HUES48 (cell line): ENCODE results near the gene CASQ2.

Experiments
- H3K27ac ChIP-seq: one replicate; pipeline ENCODE4 v1.7.0; 2013; ENCODE audit warnings: low read depth, low read length, inconsistent platforms
- H3K27me3 ChIP-seq: 2 replicates; pipeline ENCODE4 v1.6.1; 2013; ENCODE audit warnings: mild to moderate bottlenecking, low read length; ENCODE audit not compliant: control insufficient read depth, insufficient read depth
- H3K36me3 ChIP-seq: 2 replicates; pipeline ENCODE4 v1.6.1; 2013; ENCODE audit warnings: low read length; ENCODE audit not compliant: control insufficient read depth, insufficient read depth
- H3K4me1 ChIP-seq: 2 replicates; pipeline ENCODE4 v1.6.1; 2013; ENCODE audit warnings: mild to moderate bottlenecking, low read length; ENCODE audit not compliant: control insufficient read depth, insufficient read depth
- H3K4me3 ChIP-seq: 2 replicates; pipeline ENCODE4 v1.5.1; 2013; ENCODE audit warnings: mild to moderate bottlenecking, low read depth, low read length
- H3K9ac ChIP-seq: 2 replicates; pipeline ENCODE4 v1.6.1; 2013; ENCODE audit warnings: mild to moderate bottlenecking, low read depth, low read length, moderate library complexity
- H3K9me3 ChIP-seq: 2 replicates; pipeline ENCODE4 v1.6.1; 2013; ENCODE audit warnings: low read length; ENCODE audit not compliant: control insufficient read depth, insufficient read depth

CASQ2 gene

GRCh38 chr1:115768549-115768948 lies at the start of gene CASQ2:
Gene CASQ2, minus strand, starts transcription at chr1:115768714. Its CDS starts 173 bp downstream, at chr1:115768541.
- no peaks in the 10 kb centered on the region for H3K9me3 ChIP-seq

GRCh38 chr1:115815694-115816093 lies 47.2 kb upstream of the CASQ2 start:
- Histone ChIP-seq H3K4me1 (no peaks in the 10 kb centered on the region), H3K9ac (no peak overlapping the region), H3K9me3 (no peaks in the 10 kb centered on the region), H3K27me3 (no peaks in the 10 kb centered on the region), H3K36me3 (no peaks in the 10 kb centered on the region), H3K4me3 (no peak overlapping the region), H3K27ac (no peak overlapping the region)

More at GRCh38 chr1:115768549-115768948, at the start of gene CASQ2:
- H3K36me3 ChIP-seq = no peaks in the 10 kb centered on the region
- H3K4me1 ChIP-seq = peaks cover 6% of the 10 kb centered on the region; the same call in 1 of the 2 replicates
- no peaks in the 10 kb centered on the region for H3K27me3 ChIP-seq
- H3K27ac ChIP-seq = no peak within 1 kb of the TSS
- H3K9ac ChIP-seq = no peak within 1 kb of the TSS
- H3K4me3 ChIP-seq = no peak within 1 kb of the TSS

- Histone ChIP-seq H3K27me3 (no peaks in the 10 kb centered on the region), H3K4me3 (no peak overlapping the region), H3K4me1 (no peaks in the 10 kb centered on the region), H3K27ac (no peak overlapping the region), H3K9me3 (no peaks in the 10 kb centered on the region), H3K9ac (no peak overlapping the region), H3K36me3 (no peaks in the 10 kb centered on the region)
Measured at GRCh38 chr1:115814685-115815398, 46.3 kb upstream of the CASQ2 start.

GRCh38 chr1:115813727-115814126 lies 45.2 kb upstream of the CASQ2 start:
- no peaks in the 10 kb centered on the region for H3K9me3 ChIP-seq

GRCh38 chr1:115811140-115811828 lies 42.8 kb upstream of the CASQ2 start:
- Histone ChIP-seq H3K27ac (no peak overlapping the region), H3K27me3 (no peaks in the 10 kb centered on the region), H3K9me3 (peaks cover 3% of the 10 kb centered on the region; the same call in 1 of the 2 replicates), H3K4me3 (no peak overlapping the region), H3K4me1 (no peaks in the 10 kb centered on the region), H3K36me3 (no peaks in the 10 kb centered on the region), H3K9ac (no peak overlapping the region)

More at GRCh38 chr1:115813727-115814126, 45.2 kb upstream of the CASQ2 start:
- no peaks in the 10 kb centered on the region for H3K36me3 ChIP-seq
- no peak overlapping the region for H3K27ac ChIP-seq
- no peak overlapping the region for H3K9ac ChIP-seq
- no peaks in the 10 kb centered on the region for H3K4me1 ChIP-seq
- no peaks in the 10 kb centered on the region for H3K27me3 ChIP-seq
- H3K4me3 ChIP-seq = no peak overlapping the region

GRCh38 chr1:115810609-115811008 lies 42.1 kb upstream of the CASQ2 start:
- H3K27ac ChIP-seq = no peak overlapping the region
- H3K36me3 ChIP-seq = no peaks in the 10 kb centered on the region
- no peak overlapping the region for H3K9ac ChIP-seq
- H3K9me3 ChIP-seq = peaks cover 3% of the 10 kb centered on the region; the same call in 1 of the 2 replicates
- H3K27me3 ChIP-seq = no peaks in the 10 kb centered on the region
- no peaks in the 10 kb centered on the region for H3K4me1 ChIP-seq
- no peak overlapping the region for H3K4me3 ChIP-seq

- no peaks in the 10 kb centered on the region for H3K4me1 ChIP-seq
- no peaks in the 10 kb centered on the region for H3K36me3 ChIP-seq
Measured at GRCh38 chr1:115809847-115810246, 41.3 kb upstream of the CASQ2 start.

GRCh38 chr1:115809076-115809475 lies 40.6 kb upstream of the CASQ2 start:
- Histone ChIP-seq H3K4me3 (no peak overlapping the region), H3K27ac (no peak overlapping the region), H3K9ac (no peak overlapping the region), H3K27me3 (no peaks in the 10 kb centered on the region), H3K36me3 (no peaks in the 10 kb centered on the region), H3K9me3 (peaks cover 3% of the 10 kb centered on the region; the same call in 1 of the 2 replicates), H3K4me1 (no peaks in the 10 kb centered on the region)

More at GRCh38 chr1:115809847-115810246, 41.3 kb upstream of the CASQ2 start:
- no peak overlapping the region for H3K27ac ChIP-seq
- no peak overlapping the region for H3K4me3 ChIP-seq
- H3K27me3 ChIP-seq = no peaks in the 10 kb centered on the region
- H3K9ac ChIP-seq = no peak overlapping the region
- H3K9me3 ChIP-seq = peaks cover 3% of the 10 kb centered on the region; the same call in 1 of the 2 replicates

GRCh38 chr1:115807723-115808122 lies 39.2 kb upstream of the CASQ2 start:
- Histone ChIP-seq H3K4me1 (no peaks in the 10 kb centered on the region), H3K27ac (no peak overlapping the region), H3K9me3 (peaks cover 3% of the 10 kb centered on the region; the same call in 1 of the 2 replicates), H3K4me3 (no peak overlapping the region), H3K27me3 (no peaks in the 10 kb centered on the region), H3K36me3 (no peaks in the 10 kb centered on the region), H3K9ac (no peak overlapping the region)

GRCh38 chr1:115805597-115805996 lies 37.1 kb upstream of the CASQ2 start:
- Histone ChIP-seq H3K36me3 (no peaks in the 10 kb centered on the region), H3K4me1 (no peaks in the 10 kb centered on the region), H3K9ac (no peak overlapping the region), H3K27ac (no peak overlapping the region), H3K4me3 (no peak overlapping the region), H3K9me3 (peaks cover 3% of the 10 kb centered on the region; the same call in 1 of the 2 replicates), H3K27me3 (no peaks in the 10 kb centered on the region)

- no peak overlapping the region for H3K9ac ChIP-seq
- H3K36me3 ChIP-seq = no peaks in the 10 kb centered on the region
- H3K27ac ChIP-seq = no peak overlapping the region
- H3K27me3 ChIP-seq = no peaks in the 10 kb centered on the region
- no peak overlapping the region for H3K4me3 ChIP-seq
- peaks cover 4% of the 10 kb centered on the region; the same call in 1 of the 2 replicates for H3K4me1 ChIP-seq
- H3K9me3 ChIP-seq = peaks cover 3% of the 10 kb centered on the region; the same call in 1 of the 2 replicates
Measured at GRCh38 chr1:115802416-115802815, 33.9 kb upstream of the CASQ2 start.
